H1 (cell line): ENCODE results near the gene CACNA2D3. TPM values are rescaled to one million over a fixed set of nuclear protein-coding genes. Genes with fewer than 3 reads are reported as not detected.

ENCODE experiments used
- CTCF ChIA-PET: fragments of 300-600 bp; sonication (Branson Sonifier 250); formaldehyde crosslinking; loops from one replicate; lab custom pipeline; 2021; ENCODE audit not compliant: partially characterized antibody; lab: Charles Lee
- POLR2A ChIA-PET: fragments of 300-600 bp; sonication (Branson Sonifier 250); formaldehyde crosslinking; loops from one replicate; lab custom pipeline; 2021; ENCODE audit warnings: inconsistent platforms; ENCODE audit not compliant: partially characterized antibody; lab: Charles Lee
- DNase-seq, 2 experiments: peaks; one replicate each; pipeline versions ENCODE4 v3.0.0 to v3.0.0-alpha.2; 2010 to 2022; ENCODE audit warnings: low spot score in 2 of 2, low read depth in 1 of 2, mixed read lengths in 1 of 2
- FAIRE-seq: peaks from 2 replicates; lab custom pipeline; 2011; peaks lifted over from hg19 to GRCh38; lab: Jason Lieb, UNC
- H2AFZ ChIP-seq: 2 replicates; pipeline ENCODE4 v1.8.1; 2012; ENCODE audit warnings: low read length, inconsistent platforms
- H2AK5ac ChIP-seq: 2 replicates; pipeline ENCODE4 v1.6.1; 2013; ENCODE audit warnings: low read depth, low read length
- H2BK120ac ChIP-seq: replicated peaks from 2 replicates; pipeline ENCODE3; 2013; ENCODE audit warnings: low read depth, low read length, inconsistent platforms
- H2BK12ac ChIP-seq: 2 replicates; pipeline ENCODE4 v1.6.1; 2013; ENCODE audit warnings: low read depth, low read length
- H2BK15ac ChIP-seq: 2 replicates; pipeline ENCODE4 v1.6.1; 2013; ENCODE audit warnings: low read length
- H2BK20ac ChIP-seq: 2 replicates; pipeline ENCODE4 v1.6.1; 2013; ENCODE audit warnings: low read length
- H2BK5ac ChIP-seq: 2 replicates; pipeline ENCODE4 v1.6.1; 2013; ENCODE audit warnings: low read depth, low read length
- H3K14ac ChIP-seq: 2 replicates; pipeline ENCODE4 v1.6.1; 2013; ENCODE audit warnings: inconsistent platforms; ENCODE audit not compliant: insufficient read length
- H3K18ac ChIP-seq: 2 replicates; pipeline ENCODE4 v1.6.1; 2013; ENCODE audit warnings: low read length; ENCODE audit errors: extremely low read depth
- H3K23ac ChIP-seq: 2 replicates; pipeline ENCODE4 v1.6.1; 2013; ENCODE audit warnings: inconsistent platforms; ENCODE audit not compliant: insufficient read length
- H3K23me2 ChIP-seq: 2 replicates; pipeline ENCODE4 v1.6.1; 2013; ENCODE audit warnings: low read depth, low read length
- H3K27ac ChIP-seq: 2 replicates; pipeline ENCODE4 v1.6.1; 2011; ENCODE audit warnings: low read depth, low read length, inconsistent platforms
- H3K27me3 ChIP-seq, 4 experiments: replicated peaks in 1 of 4; 1 replicate in 1 of 4; 2 replicates in 3 of 4; pipeline versions ENCODE4 v1.6.1 to v1.8.1; 2011 to 2013; ENCODE audit warnings: low read length in 3 of 4, mild to moderate bottlenecking in 3 of 4, inconsistent platforms in 2 of 4, mixed read lengths in 2 of 4, moderate library complexity in 1 of 4; ENCODE audit not compliant: control insufficient read depth in 3 of 4, insufficient read depth in 3 of 4; ENCODE audit errors: extremely low read depth in 1 of 4
- H3K36me3 ChIP-seq, 4 experiments: 2 replicates each; pipeline versions ENCODE4 v1.6.1 to v1.8.1; 2011 to 2013; ENCODE audit warnings: mild to moderate bottlenecking in 4 of 4, low read length in 3 of 4, moderate library complexity in 2 of 4, control low read depth in 1 of 4, inconsistent platforms in 1 of 4; ENCODE audit not compliant: insufficient read depth in 4 of 4, control insufficient read depth in 2 of 4
- H3K4ac ChIP-seq: replicated peaks from 2 replicates; pipeline ENCODE3; 2013; ENCODE audit warnings: low read length, low read depth, mixed read lengths, inconsistent platforms; ENCODE audit not compliant: insufficient read length
- H3K4me1 ChIP-seq, 4 experiments: replicated peaks in 1 of 4; 1 replicate in 1 of 4; 2 replicates in 3 of 4; pipeline versions ENCODE4 v1.6.1 to v1.8.1; 2011 to 2013; ENCODE audit warnings: low read length in 3 of 4, inconsistent platforms in 2 of 4, mixed read lengths in 1 of 4; ENCODE audit not compliant: insufficient read depth in 4 of 4, control insufficient read depth in 3 of 4
- H3K4me2 ChIP-seq, 2 experiments: 2 replicates each; pipeline versions ENCODE4 v1.6.1 to v1.8.1; 2011 to 2013; ENCODE audit warnings: low read depth in 2 of 2, low read length in 2 of 2, control low read depth in 1 of 2, inconsistent platforms in 1 of 2, mild to moderate bottlenecking in 1 of 2; ENCODE audit not compliant: insufficient read depth in 1 of 2
- H3K4me3 ChIP-seq, 4 experiments: fragments of 200-600, 300-600 bp in 1 of 4; sonication (generic), shearing (Covaris generic), sonication (Bioruptor Twin) in 1 of 4; 2 replicates each; pipeline versions ENCODE4 v1.5.1 to v1.8.1; 2011 to 2016; ENCODE audit warnings: low read length in 4 of 4, low read depth in 3 of 4, control low read depth in 2 of 4, inconsistent platforms in 2 of 4, mild to moderate bottlenecking in 2 of 4, mixed read lengths in 1 of 4, moderate library complexity in 1 of 4; ENCODE audit not compliant: insufficient read depth in 2 of 4; ENCODE audit errors: extremely low read depth in 1 of 4
- H3K56ac ChIP-seq: replicated peaks from 2 replicates; pipeline ENCODE3; 2013; ENCODE audit warnings: low read depth, mild to moderate bottlenecking, mixed read lengths, low read length, inconsistent platforms; ENCODE audit not compliant: insufficient read length
- H3K79me1 ChIP-seq: 2 replicates; pipeline ENCODE4 v1.6.1; 2013; ENCODE audit warnings: low read depth, low read length, control low read depth
- H3K79me2 ChIP-seq, 2 experiments: 2 replicates each; pipeline versions ENCODE4 v1.6.1 to v1.8.1; 2012 to 2013; ENCODE audit warnings: low read length in 2 of 2, mild to moderate bottlenecking in 2 of 2, inconsistent platforms in 1 of 2; ENCODE audit not compliant: insufficient read depth in 2 of 2, control insufficient read depth in 1 of 2
- H3K9ac ChIP-seq, 4 experiments: replicated peaks in 1 of 4; 1 replicate in 1 of 4; 2 replicates in 3 of 4; pipeline versions ENCODE4 v1.6.1 to v1.8.1; 2011 to 2013; ENCODE audit warnings: low read depth in 3 of 4, low read length in 3 of 4, control low read depth in 2 of 4, mild to moderate bottlenecking in 2 of 4, moderate library complexity in 2 of 4, inconsistent platforms in 1 of 4; ENCODE audit errors: extremely low read depth in 1 of 4
- H3K9me3 ChIP-seq, 2 experiments: 2 replicates each; pipeline versions ENCODE4 v1.6.1 to v1.8.1; 2012 to 2013; ENCODE audit warnings: mild to moderate bottlenecking in 2 of 2, moderate library complexity in 2 of 2, control low read depth in 1 of 2, inconsistent platforms in 1 of 2, low read depth in 1 of 2, low read length in 1 of 2, mixed read lengths in 1 of 2; ENCODE audit not compliant: insufficient read depth in 2 of 2
- H4K20me1 ChIP-seq, 2 experiments: replicated peaks in 1 of 2; 2 replicates each; pipeline versions ENCODE3 to v1.8.1; 2011 to 2013; ENCODE audit warnings: inconsistent platforms in 2 of 2, low read length in 2 of 2, mild to moderate bottlenecking in 1 of 2; ENCODE audit not compliant: insufficient read depth in 2 of 2, control insufficient read depth in 1 of 2
- H4K5ac ChIP-seq: 2 replicates; pipeline ENCODE4 v1.6.1; 2013; ENCODE audit warnings: low read length, low read depth, mixed read lengths, inconsistent platforms; ENCODE audit not compliant: insufficient read length
- H4K8ac ChIP-seq: 2 replicates; pipeline ENCODE4 v1.8.0; 2013; ENCODE audit warnings: mild to moderate bottlenecking, moderate library complexity, low read length, inconsistent platforms; ENCODE audit not compliant: insufficient read depth; ENCODE audit errors: extremely low read depth
- H4K91ac ChIP-seq: replicated peaks from 2 replicates; pipeline ENCODE3; 2013; ENCODE audit warnings: low read length, mixed read lengths, inconsistent platforms; ENCODE audit not compliant: insufficient read length
- ASH2L ChIP-seq: fragments of 200-600, 300-600 bp; sonication (generic); IDR thresholded peaks from one replicate; pipeline ENCODE4 v1.7.1; 2017; ENCODE audit warnings: low read length
- BCL11A ChIP-seq, 2 experiments: IDR thresholded peaks; one replicate each; pipeline ENCODE4 v1.6.1; 2011; ENCODE audit warnings: low read depth in 2 of 2, low read length in 2 of 2, mild to moderate bottlenecking in 2 of 2
- BRCA1 ChIP-seq: IDR thresholded peaks from 2 replicates; pipeline ENCODE4 v1.6.1; 2012; ENCODE audit warnings: low read depth, low read length, improper control_type of control experiment
- CTBP2 ChIP-seq: IDR thresholded peaks from 2 replicates; pipeline ENCODE4 v1.7.0; 2011; ENCODE audit warnings: borderline replicate concordance, mild to moderate bottlenecking, moderate library complexity, mixed read lengths, low read length; ENCODE audit not compliant: insufficient read depth, insufficient read length
- HDAC2 ChIP-seq, 2 experiments: fragments of 300-600 bp in 1 of 2; sonication (generic) in 1 of 2; IDR thresholded peaks; 2 replicates each; pipeline ENCODE4 v1.6.1; 2011 to 2012; ENCODE audit warnings: low read depth in 2 of 2, low read length in 2 of 2, mild to moderate bottlenecking in 2 of 2, moderate library complexity in 2 of 2, borderline replicate concordance in 1 of 2, inconsistent platforms in 1 of 2
- HDAC6 ChIP-seq: IDR thresholded peaks from one replicate; pipeline ENCODE4 v1.7.1; 2012; ENCODE audit warnings: low read depth, mild to moderate bottlenecking, inconsistent platforms, low read length, moderate library complexity
- JUN ChIP-seq: IDR thresholded peaks from 2 replicates; pipeline ENCODE4 v1.6.1; 2011; ENCODE audit warnings: low read depth, mild to moderate bottlenecking, improper control_type of control experiment, low read length
- KDM5A ChIP-seq: fragments of 200-600 bp; IDR thresholded peaks from 2 replicates; pipeline ENCODE4 v1.7.1; 2012; ENCODE audit warnings: mild to moderate bottlenecking, low read length, inconsistent platforms, mixed read lengths
- POLR2A ChIP-seq, 2 experiments: IDR thresholded peaks; 1 replicate in 1 of 2; 2 replicates in 1 of 2; pipeline ENCODE4 v1.6.1; 2011; ENCODE audit warnings: low read depth in 2 of 2, low read length in 2 of 2, mild to moderate bottlenecking in 2 of 2; ENCODE audit errors: control extremely low read depth in 1 of 2
- SIRT6 ChIP-seq: IDR thresholded peaks from one replicate; pipeline ENCODE4 v1.7.1; 2012; ENCODE audit warnings: low read length, inconsistent platforms
- SP2 ChIP-seq: IDR thresholded peaks from 2 replicates; pipeline ENCODE4 v1.6.1; 2012; ENCODE audit warnings: mild to moderate bottlenecking, low read length, inconsistent platforms
- SRF ChIP-seq: IDR thresholded peaks from 2 replicates; pipeline ENCODE4 v1.6.1; 2011; ENCODE audit warnings: mild to moderate bottlenecking, low read depth, low read length, moderate library complexity
- TCF12 ChIP-seq: IDR thresholded peaks from 2 replicates; pipeline ENCODE4 v1.6.1; 2011; ENCODE audit warnings: low read depth, mild to moderate bottlenecking, low read length
- TEAD4 ChIP-seq: IDR thresholded peaks from 2 replicates; pipeline ENCODE4 v1.6.1; 2012; ENCODE audit warnings: low read depth, low read length, inconsistent platforms, mixed read lengths
- YY1 ChIP-seq: IDR thresholded peaks from 2 replicates; pipeline ENCODE4 v1.6.1; 2011; ENCODE audit warnings: low read depth, mild to moderate bottlenecking, low read length
- ZNF274 ChIP-seq: IDR thresholded peaks from 2 replicates; pipeline ENCODE4 v1.7.0; 2012; ENCODE audit warnings: low read length, borderline replicate concordance; ENCODE audit errors: extremely low read depth
- WGBS, 2 experiments: shearing (Covaris generic) in 1 of 2; methylation state at CpG; one replicate each; pipeline versions ENCODE4 v1.1.6 to v1.1.7; 2013 to 2015; ENCODE audit warnings: low lambda C conversion rate in 2 of 2, mixed read lengths in 2 of 2, inconsistent platforms in 1 of 2, low coverage in 1 of 2, missing lambda C conversion rate in 1 of 2; ENCODE audit not compliant: insufficient replicate concordance in 2 of 2, insufficient coverage in 1 of 2, insufficient read length in 1 of 2; ENCODE audit errors: extremely low coverage in 1 of 2, missing lambda C conversion rate in 1 of 2; 5-methylcytosine and 5-hydroxymethylcytosine counted together
- polyA plus RNA-seq, 7 experiments: library from polyadenylated mRNA; depleted of rRNA in 3 of 7; stranded (reverse) in 5 of 7; unstranded in 2 of 7; fragments of >200 nt in 5 of 7; fragments of 200-250 nt in 2 of 7; gene quantifications; 1 replicate in 5 of 7; 2 replicates in 1 of 7; 4 replicates in 1 of 7; pipeline versions ENCODE4 v1.2.1 to v1.2.3, GENCODE V29; 2011 to 2013; ENCODE audit warnings: missing spikeins in 2 of 7, mixed read lengths in 2 of 7
- total RNA-seq: library from RNA; stranded (reverse); fragmentation: NEBNext Ultra II Directional; extraction: Animal tissue kit (Norgen Biotek cat#: 25700); gene quantifications from 2 replicates; pipeline ENCODE4 v1.2.1, GENCODE V29; 2021

The CACNA2D3 gene
- total and polyA plus RNA-seq, 2 of the 8 experiments (the other 6 are each of a cell fraction or from before 2014, with no cell fraction given) = 1.5 to 1.8 TPM

GRCh38 chr3:54955941-54956340 is 833.6 kb downstream of the CACNA2D3 start:
- Histone ChIP-seq H2BK120ac (no peak overlapping the region), H3K9me3 (no peaks in the 10 kb centered on the region), H3K27me3 (no peaks in the 10 kb centered on the region), H4K8ac (no peak overlapping the region), H3K4ac (no peak overlapping the region), H3K23ac (no peak overlapping the region), H2AFZ (no peak overlapping the region), H3K23me2 (no peaks in the 10 kb centered on the region), H3K56ac (no peak overlapping the region), H3K79me2 (no peaks in the 10 kb centered on the region), H3K36me3 (no peaks in the 10 kb centered on the region), H3K27ac (no peak overlapping the region), H3K79me1 (no peaks in the 10 kb centered on the region; the same call in 1 of the 2 replicates), H2BK20ac (no peak overlapping the region; the same call in 1 of the 2 replicates), H3K4me1 (peaks cover 0 to 8% (median 5%) of the 10 kb centered on the region in 4 experiments; a peak in 3 of 7 replicates), H3K4me2 (no peak overlapping the region), H3K9ac (no peak overlapping the region), H2BK15ac (no peak overlapping the region; the same call in 1 of the 2 replicates), H4K91ac (peak overlapping the region; percentile 35), H2BK12ac (peak overlapping the region; percentile 62; the same call in 1 of the 2 replicates), H3K14ac (no peak overlapping the region), H4K5ac (no peak overlapping the region), H2BK5ac (0 out of 2 replicates have a peak overlapping the region, but pooled peaks have one; percentile 3), H3K18ac (peak overlapping the region; percentile 9; the same call in 1 of the 2 replicates), H2AK5ac (no peak overlapping the region; the same call in 1 of the 2 replicates), H4K20me1 (no peaks in the 10 kb centered on the region), H3K4me3 (no peak overlapping the region)
- 83% methylated on average over 5 of the region's 6 CpGs; no CpG with 5 or more reads in 1 of the 2 experiments for WGBS, 2 experiments
- FAIRE-seq (no peak), DNase-seq (no peak)
- ChIA-PET POLR2A (no interaction called here), CTCF (interaction anchor here (0.9 to 2.2 kb wide), 4 partner anchors 10 to 125 kb away, joined by 3 to 7 read pairs (median 3); no protein-coding TSS in a partner anchor)
- TF ChIP-seq CTBP2 (no peak), HDAC2 (IDR thresholded peaks at IDR 0.05; ENCODE audit: borderline replicate concordance in 1 of 2, low read depth in 2 of 2, low read length in 2 of 2) (no peak), YY1 (no peak), BRCA1 (no peak), JUN (no peak), TCF12 (no peak), KDM5A (no peak), SIRT6 (no peak), SRF (no peak), HDAC6 (no peak), POLR2A (IDR thresholded peaks at IDR 0.05; ENCODE audit: control extremely low read depth in 1 of 2, low read depth in 2 of 2, low read length in 2 of 2) (no peak), SP2 (no peak), TEAD4 (no peak), ASH2L (no peak), BCL11A (IDR thresholded peaks at IDR 0.05; ENCODE audit: low read depth in 2 of 2, low read length in 2 of 2) (no peak), ZNF274 (no peak)
